ENCODE results near the gene NAPG. TPM values are rescaled to one million over a fixed set of nuclear protein-coding genes. Genes with fewer than 3 reads are reported as not detected.
"Not testable (repeated sequence)": the region's sequence is repeated elsewhere in the genome, so short reads cannot be mapped to it uniquely, and the experiment has no call there.

The NAPG gene
- total and polyA plus RNA-seq, 10 of the 15 experiments (the other 5 are each of a cell fraction or from before 2014, with no cell fraction given) = 20.5 to 34.8 (median 24.0) TPM

- CTCF ChIA-PET = interaction anchor here (0.8 to 4.2 kb wide), 3 partner anchors 9 to 18 kb away, joined by 3 to 29 read pairs (median 3); no protein-coding TSS in a partner anchor
- in situ Hi-C loops (cut with MboI) = no loop called here
- Histone ChIP-seq H3K27me3 (replicated peaks in 1 of 2; ENCODE audit: control insufficient read depth in 2 of 2, insufficient read depth in 2 of 2, low read length in 1 of 2) (no peaks in the 10 kb centered on the region), H3K4me1 (ENCODE audit: control insufficient read depth, insufficient read depth, low read length) (no peaks in the 10 kb centered on the region), H3K4me2 (ENCODE audit: control insufficient read depth, insufficient read depth) (no peak overlapping the region), H3K4me3 (no peak overlapping the region), H3K27ac (ENCODE audit: control insufficient read depth, insufficient read depth) (no peak overlapping the region), H3K36me3 (ENCODE audit: control insufficient read depth in 2 of 2, insufficient read depth in 2 of 2, low read length in 1 of 2) (peaks cover 6 to 61% of the 10 kb centered on the region in 2 experiments), H4K20me1 (ENCODE audit: control insufficient read depth, insufficient read depth) (no peaks in the 10 kb centered on the region), H3K79me2 (ENCODE audit: control insufficient read depth, insufficient read depth, low read length) (no peaks in the 10 kb centered on the region), H3K9ac (ENCODE audit: control insufficient read depth, insufficient read depth, low read length) (no peak overlapping the region), H3K9me3 (replicated peaks; ENCODE audit: control insufficient read depth, insufficient read depth, low read length) (no peaks in the 10 kb centered on the region), H2AFZ (ENCODE audit: control insufficient read depth, low read depth, low read length) (no peak overlapping the region)
- POLR2A ChIA-PET = no interaction called here
- SMC1A ChIA-PET (ENCODE audit: uncharacterized antibody, unreplicated experiment) = interaction anchor here (0.6 to 2.5 kb wide), 4 partner anchors 8 to 1177 kb away, joined by 3 to 9 read pairs (median 3); no protein-coding TSS in a partner anchor
- no peak for FAIRE-seq
- no peak for ATAC-seq
- BruUV-seq (replicated peaks) = no TSS peak
- TF ChIP-seq TARDBP (IDR thresholded peaks at IDR 0.05; ENCODE audit: borderline replicate concordance) (no peak), ZZZ3 (IDR thresholded peaks at IDR 0.05; ENCODE audit: control insufficient read depth, insufficient read length, low read depth) (no peak), EP300 (IDR thresholded peaks at IDR 0.05; ENCODE audit: borderline replicate concordance in 1 of 2, control insufficient read depth in 1 of 2, low read depth in 2 of 2, low read length in 2 of 2) (no peak), NBN (IDR thresholded peaks at IDR 0.05) (no peak), ZSCAN29 (IDR thresholded peaks at IDR 0.05) (no peak), FOS (IDR thresholded peaks at IDR 0.05; ENCODE audit: borderline replicate concordance, extremely low read depth, insufficient read length) (no peak), KDM1A (IDR thresholded peaks at IDR 0.05; ENCODE audit: borderline replicate concordance) (no peak), SP1 (IDR thresholded peaks at IDR 0.05; ENCODE audit: low read depth, low read length) (no peak), SUPT20H (IDR thresholded peaks at IDR 0.05; ENCODE audit: borderline replicate concordance, control insufficient read depth, low read depth, low read length) (no peak), ELK1 (IDR thresholded peaks at IDR 0.05; ENCODE audit: low read depth, low read length) (no peak), NFYB (IDR thresholded peaks at IDR 0.05; ENCODE audit: insufficient read depth, low read depth, low read length) (no peak), CHD1 (IDR thresholded peaks at IDR 0.05; ENCODE audit: low read depth, low read length) (no peak), ZNF274 (IDR thresholded peaks at IDR 0.05; ENCODE audit: insufficient read depth, insufficient read length) (no peak)
- TF ChIP-seq, protein P1, sequence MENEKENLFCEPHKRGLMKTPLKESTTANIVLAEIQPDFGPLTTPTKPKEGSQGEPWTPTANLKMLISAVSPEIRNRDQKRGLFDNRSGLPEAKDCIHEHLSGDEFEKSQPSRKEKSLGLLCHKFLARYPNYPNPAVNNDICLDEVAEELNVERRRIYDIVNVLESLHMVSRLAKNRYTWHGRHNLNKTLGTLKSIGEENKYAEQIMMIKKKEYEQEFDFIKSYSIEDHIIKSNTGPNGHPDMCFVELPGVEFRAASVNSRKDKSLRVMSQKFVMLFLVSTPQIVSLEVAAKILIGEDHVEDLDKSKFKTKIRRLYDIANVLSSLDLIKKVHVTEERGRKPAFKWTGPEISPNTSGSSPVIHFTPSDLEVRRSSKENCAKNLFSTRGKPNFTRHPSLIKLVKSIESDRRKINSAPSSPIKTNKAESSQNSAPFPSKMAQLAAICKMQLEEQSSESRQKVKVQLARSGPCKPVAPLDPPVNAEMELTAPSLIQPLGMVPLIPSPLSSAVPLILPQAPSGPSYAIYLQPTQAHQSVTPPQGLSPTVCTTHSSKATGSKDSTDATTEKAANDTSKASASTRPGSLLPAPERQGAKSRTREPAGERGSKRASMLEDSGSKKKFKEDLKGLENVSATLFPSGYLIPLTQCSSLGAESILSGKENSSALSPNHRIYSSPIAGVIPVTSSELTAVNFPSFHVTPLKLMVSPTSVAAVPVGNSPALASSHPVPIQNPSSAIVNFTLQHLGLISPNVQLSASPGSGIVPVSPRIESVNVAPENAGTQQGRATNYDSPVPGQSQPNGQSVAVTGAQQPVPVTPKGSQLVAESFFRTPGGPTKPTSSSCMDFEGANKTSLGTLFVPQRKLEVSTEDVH (IDR thresholded peaks at IDR 0.05; ENCODE audit: low read depth, partially characterized antibody) = no peak
- TF ChIP-seq, protein P2, sequence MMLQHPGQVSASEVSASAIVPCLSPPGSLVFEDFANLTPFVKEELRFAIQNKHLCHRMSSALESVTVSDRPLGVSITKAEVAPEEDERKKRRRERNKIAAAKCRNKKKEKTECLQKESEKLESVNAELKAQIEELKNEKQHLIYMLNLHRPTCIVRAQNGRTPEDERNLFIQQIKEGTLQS (IDR thresholded peaks at IDR 0.05; ENCODE audit: borderline replicate concordance, extremely low read depth, low read depth, low read length) = no peak
- RAD21 ChIA-PET (ENCODE audit: unreplicated experiment) = no interaction called here
- WGBS (ENCODE audit: insufficient coverage, insufficient replicate concordance, low lambda C conversion rate, missing lambda C conversion rate) = 100% methylated on average over 3 of the region's 3 CpGs
- DNase-seq (ENCODE audit: low read depth, low spot score) = no peak
- intact Hi-C loops (cut with micrococcal nuclease; ENCODE audit: unreplicated experiment) = no loop called here
Measured at GRCh38 chr18:10552226-10552625, 26.4 kb downstream of the NAPG start.

GRCh38 chr18:10556251-10556650, 30.4 kb downstream of the NAPG start:
- H4K20me1 ChIP-seq (ENCODE audit: control insufficient read depth, insufficient read depth); POLR2A ChIA-PET; CTCF ChIA-PET; H3K27ac ChIP-seq (ENCODE audit: control insufficient read depth, insufficient read depth); H3K4me1 ChIP-seq (ENCODE audit: control insufficient read depth, insufficient read depth, low read length); BruUV-seq (replicated peaks); H3K4me2 ChIP-seq (ENCODE audit: control insufficient read depth, insufficient read depth); intact Hi-C loops (cut with micrococcal nuclease; ENCODE audit: unreplicated experiment); H3K27me3 ChIP-seq (replicated peaks in 1 of 2; ENCODE audit: control insufficient read depth in 2 of 2, insufficient read depth in 2 of 2, low read length in 1 of 2); H3K9ac ChIP-seq (ENCODE audit: control insufficient read depth, insufficient read depth, low read length); SMC1A ChIA-PET (ENCODE audit: uncharacterized antibody, unreplicated experiment); RAD21 ChIA-PET (ENCODE audit: unreplicated experiment); H3K4me3 ChIP-seq; H2AFZ ChIP-seq (ENCODE audit: control insufficient read depth, low read depth, low read length); FAIRE-seq; ATAC-seq; DNase-seq (ENCODE audit: low read depth, low spot score); H3K79me2 ChIP-seq (ENCODE audit: control insufficient read depth, insufficient read depth, low read length); H3K9me3 ChIP-seq (replicated peaks; ENCODE audit: control insufficient read depth, insufficient read depth, low read length); in situ Hi-C loops (cut with MboI): not testable (repeated sequence)
- peaks cover 3 to 35% of the 10 kb centered on the region in 2 experiments for H3K36me3 ChIP-seq (ENCODE audit: control insufficient read depth in 2 of 2, insufficient read depth in 2 of 2, low read length in 1 of 2)
- WGBS (ENCODE audit: insufficient coverage, insufficient replicate concordance, low lambda C conversion rate, missing lambda C conversion rate) = 94% methylated on average over 10 of the region's 10 CpGs

All from GM12878 (cell line).